ENCODE results near the gene AMDHD2. TPM values are rescaled to one million over a fixed set of nuclear protein-coding genes. Genes with fewer than 3 reads are reported as not detected.

The AMDHD2 gene
- total RNA-seq, 6 experiments from 2014 or later, result 15.6 to 19.3 (median 18.6) TPM

DNA sequence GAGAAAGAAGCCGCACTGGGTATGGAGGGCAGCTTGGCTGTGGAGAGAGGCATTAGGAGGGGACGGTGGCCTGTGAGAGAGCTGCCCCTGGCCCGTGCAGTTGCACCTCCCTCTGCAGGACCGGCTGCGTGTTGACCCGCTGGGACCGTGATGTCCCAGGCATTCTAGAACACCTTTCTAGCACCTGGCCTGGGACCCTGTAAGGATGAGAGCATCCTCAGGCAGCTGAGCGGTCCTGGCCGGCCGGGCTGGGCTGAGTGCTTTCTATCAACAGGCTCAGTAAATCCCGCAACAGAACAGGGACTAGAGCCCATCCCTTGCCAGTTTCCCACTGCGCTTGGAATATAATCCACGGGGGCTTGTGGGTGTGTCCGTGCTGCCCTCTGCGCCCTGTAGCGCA lies 30.6 kb upstream of the AMDHD2 start:
- H3K4me3 Mint-ChIP-seq, result no peak overlapping the region
- no peak for TF ChIP-seq CTCF (IDR thresholded peaks at IDR 0.05)
- H3K9me3 Mint-ChIP-seq, result no peaks in the 10 kb centered on the region
- DNase-seq, result no peak
- peaks cover 10% of the 10 kb centered on the region for H3K4me1 Mint-ChIP-seq (ENCODE audit: low read depth)
- H3K36me3 Mint-ChIP-seq (ENCODE audit: low read depth), result no peaks in the 10 kb centered on the region
- H3K27me3 Mint-ChIP-seq (ENCODE audit: insufficient read depth), result peaks cover 6% of the 10 kb centered on the region
- H3K27ac Mint-ChIP-seq, result no peak overlapping the region

- DNase-seq, result no peak
Observed at GRCh38 chr16:2490190-2491105, 29.7 kb upstream of the AMDHD2 start.

GRCh38 chr16:2492292-2492691 lies 27.9 kb upstream of the AMDHD2 start:
- H3K27me3 Mint-ChIP-seq (ENCODE audit: insufficient read depth), result peaks cover 2% of the 10 kb centered on the region
- H3K4me1 Mint-ChIP-seq (ENCODE audit: low read depth), result peaks cover 5% of the 10 kb centered on the region
- H3K36me3 Mint-ChIP-seq (ENCODE audit: low read depth), result no peaks in the 10 kb centered on the region; the same call in 1 of the 2 replicates
- no peaks in the 10 kb centered on the region for H3K9me3 Mint-ChIP-seq
- H3K4me3 Mint-ChIP-seq, result no peak overlapping the region
- H3K27ac Mint-ChIP-seq, result no peak overlapping the region
- DNase-seq, result no peak
- TF ChIP-seq CTCF (IDR thresholded peaks at IDR 0.05), result no peak

More at GRCh38 chr16:2490190-2491105, 29.7 kb upstream of the AMDHD2 start:
- Mint-ChIP-seq H3K27ac (no peak overlapping the region), H3K9me3 (no peaks in the 10 kb centered on the region), H3K27me3 (ENCODE audit: insufficient read depth) (peaks cover 6% of the 10 kb centered on the region), H3K36me3 (ENCODE audit: low read depth) (no peaks in the 10 kb centered on the region), H3K4me1 (ENCODE audit: low read depth) (peaks cover 10% of the 10 kb centered on the region), H3K4me3 (no peak overlapping the region)
- no peak for TF ChIP-seq CTCF (IDR thresholded peaks at IDR 0.05)

DNA sequence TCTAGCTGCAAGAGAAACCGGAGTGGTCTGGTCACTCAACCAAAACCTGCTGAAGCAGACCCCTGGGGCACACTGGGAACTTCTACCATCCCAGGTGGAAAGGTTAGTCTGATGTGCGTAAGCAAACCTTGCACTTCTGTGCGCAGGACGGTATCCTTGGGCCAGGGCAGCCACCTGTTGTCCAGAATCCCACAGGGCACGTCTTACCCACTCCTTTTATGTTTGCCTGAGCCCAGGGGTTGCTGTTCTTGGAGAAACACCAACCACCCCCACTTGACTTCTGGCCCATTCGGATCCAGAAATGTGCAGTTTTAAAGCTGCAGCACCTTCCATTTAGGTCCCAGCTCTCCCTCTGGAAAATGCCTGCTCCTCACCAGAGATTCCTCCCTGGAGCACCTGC lies 26.6 kb upstream of the AMDHD2 start:
- no peak overlapping the region for H3K27ac Mint-ChIP-seq
- DNase-seq, result no peak
- H3K36me3 Mint-ChIP-seq (ENCODE audit: low read depth), result no peaks in the 10 kb centered on the region; the same call in 1 of the 2 replicates
- no peaks in the 10 kb centered on the region for H3K4me1 Mint-ChIP-seq (ENCODE audit: low read depth)
- no peak for TF ChIP-seq CTCF (IDR thresholded peaks at IDR 0.05)
- no peak overlapping the region for H3K4me3 Mint-ChIP-seq
- H3K27me3 Mint-ChIP-seq (ENCODE audit: insufficient read depth), result no peaks in the 10 kb centered on the region; the same call in 1 of the 2 replicates
- H3K9me3 Mint-ChIP-seq, result no peaks in the 10 kb centered on the region

GRCh38 chr16:2494616-2495015 lies 25.6 kb upstream of the AMDHD2 start:
- H3K36me3 Mint-ChIP-seq (ENCODE audit: low read depth), result no peaks in the 10 kb centered on the region; the same call in 1 of the 2 replicates
- no peaks in the 10 kb centered on the region; the same call in 1 of the 2 replicates for H3K27me3 Mint-ChIP-seq (ENCODE audit: insufficient read depth)
- DNase-seq, result no peak

More at GRCh38 chr16:2494616-2495015, 25.6 kb upstream of the AMDHD2 start:
- TF ChIP-seq CTCF (IDR thresholded peaks at IDR 0.05), result no peak
- Mint-ChIP-seq H3K9me3 (no peaks in the 10 kb centered on the region), H3K4me1 (ENCODE audit: low read depth) (no peaks in the 10 kb centered on the region), H3K27ac (no peak overlapping the region), H3K4me3 (no peak overlapping the region)
